HL-60 (cell line): Measurements from ENCODE around the gene PLA2R1.
A peak's percentile ranks its signal among the peaks of the same experiment; 100 is the strongest.

ENCODE experiments used
- DNase-seq, 2 experiments: peaks; one replicate each; pipeline ENCODE4 v3.0.0-alpha.2; 2010 to 2020; ENCODE audit warnings: low read depth in 1 of 2, low spot score in 1 of 2
- H3K27ac ChIP-seq: fragments of 250-450 bp; sonication (Bioruptor Pico); replicated peaks from 2 replicates; pipeline ENCODE4 v1.5.1; 2020; ENCODE audit warnings: mild to moderate bottlenecking, moderate library complexity
- H3K27me3 ChIP-seq: fragments of 250-450 bp; sonication (Bioruptor Pico); 2 replicates; pipeline ENCODE4 v1.5.1; 2021; ENCODE audit warnings: mild to moderate bottlenecking, moderate library complexity; ENCODE audit not compliant: insufficient read depth, poor library complexity, severe bottlenecking
- H3K4me3 ChIP-seq: replicated peaks from 2 replicates; pipeline ENCODE4 v1.5.1; 2011; ENCODE audit warnings: mild to moderate bottlenecking, control low read depth, low read length; ENCODE audit not compliant: insufficient read depth
- GABPA ChIP-seq: IDR thresholded peaks from 2 replicates; pipeline ENCODE4 v1.6.1; 2012; ENCODE audit warnings: low read depth
- POLR2AphosphoS5 ChIP-seq: IDR thresholded peaks from 2 replicates; pipeline ENCODE4 v1.6.1; 2012; ENCODE audit warnings: low read depth
- REST ChIP-seq: IDR thresholded peaks from 2 replicates; pipeline ENCODE4 v1.6.1; 2012; ENCODE audit warnings: low read depth; ENCODE audit not compliant: insufficient replicate concordance
- SPI1 ChIP-seq: IDR thresholded peaks from 2 replicates; pipeline ENCODE4 v1.6.1; 2012; ENCODE audit warnings: low read depth, mild to moderate bottlenecking, borderline replicate concordance
- TF ChIP-seq, protein P1 (sequence below): IDR thresholded peaks from one replicate; pipeline ENCODE4 v1.5.1; 2011; ENCODE audit warnings: low read length, control low read depth, inconsistent platforms; ENCODE audit not compliant: insufficient read depth

Gene PLA2R1

DNA sequence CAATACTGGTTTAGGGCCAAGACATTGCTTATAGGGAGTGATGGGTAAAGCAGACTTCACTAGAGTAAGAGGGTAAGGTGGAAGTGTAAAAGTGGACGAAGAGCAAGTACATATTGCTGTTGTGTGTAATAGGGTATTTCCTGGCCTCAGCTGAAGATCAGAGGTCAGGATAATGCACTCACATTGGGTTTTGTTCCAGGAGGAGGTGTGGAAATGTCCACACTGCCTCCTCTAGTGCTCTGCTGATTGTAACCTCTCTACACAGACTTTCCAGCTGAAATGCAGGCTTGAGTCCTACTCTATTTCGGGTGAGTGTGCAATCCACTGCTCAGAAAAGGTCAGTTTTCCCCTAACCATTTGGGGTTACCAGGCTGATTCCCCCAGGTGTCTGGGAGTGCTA, 41.7 kb upstream of the PLA2R1 start:
- DNase-seq, result no peak
- Histone ChIP-seq H3K27ac (no peak overlapping the region), H3K4me3 (no peak overlapping the region), H3K27me3 (peaks cover 4% of the 10 kb centered on the region)
- TF ChIP-seq GABPA (no peak), POLR2AphosphoS5 (no peak), REST (no peak), SPI1 (no peak)
- TF ChIP-seq, protein P1, sequence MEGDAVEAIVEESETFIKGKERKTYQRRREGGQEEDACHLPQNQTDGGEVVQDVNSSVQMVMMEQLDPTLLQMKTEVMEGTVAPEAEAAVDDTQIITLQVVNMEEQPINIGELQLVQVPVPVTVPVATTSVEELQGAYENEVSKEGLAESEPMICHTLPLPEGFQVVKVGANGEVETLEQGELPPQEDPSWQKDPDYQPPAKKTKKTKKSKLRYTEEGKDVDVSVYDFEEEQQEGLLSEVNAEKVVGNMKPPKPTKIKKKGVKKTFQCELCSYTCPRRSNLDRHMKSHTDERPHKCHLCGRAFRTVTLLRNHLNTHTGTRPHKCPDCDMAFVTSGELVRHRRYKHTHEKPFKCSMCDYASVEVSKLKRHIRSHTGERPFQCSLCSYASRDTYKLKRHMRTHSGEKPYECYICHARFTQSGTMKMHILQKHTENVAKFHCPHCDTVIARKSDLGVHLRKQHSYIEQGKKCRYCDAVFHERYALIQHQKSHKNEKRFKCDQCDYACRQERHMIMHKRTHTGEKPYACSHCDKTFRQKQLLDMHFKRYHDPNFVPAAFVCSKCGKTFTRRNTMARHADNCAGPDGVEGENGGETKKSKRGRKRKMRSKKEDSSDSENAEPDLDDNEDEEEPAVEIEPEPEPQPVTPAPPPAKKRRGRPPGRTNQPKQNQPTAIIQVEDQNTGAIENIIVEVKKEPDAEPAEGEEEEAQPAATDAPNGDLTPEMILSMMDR, result no peak

GRCh38 chr2:160097326-160097725, 34.9 kb upstream of the PLA2R1 start:
- H3K4me3 ChIP-seq, result no peak overlapping the region
- DNase-seq, result no peak
- H3K27ac ChIP-seq, result no peak overlapping the region
- TF ChIP-seq SPI1 (no peak), GABPA (no peak), POLR2AphosphoS5 (no peak), REST (no peak)
- TF ChIP-seq, protein P1, result no peak
- H3K27me3 ChIP-seq, result no peaks in the 10 kb centered on the region

DNA sequence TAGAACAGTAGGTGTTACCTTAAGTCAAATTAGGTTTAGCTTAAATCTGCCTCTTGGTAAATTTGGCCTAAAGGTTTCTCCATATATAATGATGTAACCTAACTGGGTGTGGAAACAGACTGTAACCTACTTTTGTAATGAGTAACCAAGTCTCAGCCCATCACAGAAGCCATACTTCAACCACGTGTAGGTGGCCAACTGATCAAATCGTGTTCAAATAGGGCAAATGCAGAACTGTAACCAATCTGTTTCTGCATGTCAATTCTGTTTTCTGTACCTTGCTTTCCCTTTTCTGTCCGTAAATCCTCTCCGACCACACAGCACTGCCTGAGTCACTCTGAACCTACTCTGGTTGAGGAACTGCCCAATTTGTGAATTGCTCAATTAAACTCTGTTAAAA, 34.0 kb upstream of the PLA2R1 start:
- H3K4me3 ChIP-seq, result no peak overlapping the region
- no peak overlapping the region for H3K27ac ChIP-seq
- peak; percentile 34 to 52 for DNase-seq
- no peak for TF ChIP-seq REST
- TF ChIP-seq GABPA, result no peak
- TF ChIP-seq POLR2AphosphoS5, result no peak
- no peak for TF ChIP-seq SPI1
- TF ChIP-seq, protein P1, result no peak
- no peaks in the 10 kb centered on the region for H3K27me3 ChIP-seq
